HG03139 (cell line): ENCODE results near the gene CELF4.

Experiments
- ATAC-seq: cut with Tn5 transposase; IDR thresholded peaks from one replicate; pipeline ENCODE4 v1.9.1; 2021; ENCODE audit not compliant: unreplicated experiment

Gene CELF4

GRCh38 chr18:37574113-37574512 lies 8.5 kb upstream of the CELF4 start:
- no peak for ATAC-seq

GRCh38 chr18:37572736-37573135 lies 7.1 kb upstream of the CELF4 start:
- no peak for ATAC-seq

DNA sequence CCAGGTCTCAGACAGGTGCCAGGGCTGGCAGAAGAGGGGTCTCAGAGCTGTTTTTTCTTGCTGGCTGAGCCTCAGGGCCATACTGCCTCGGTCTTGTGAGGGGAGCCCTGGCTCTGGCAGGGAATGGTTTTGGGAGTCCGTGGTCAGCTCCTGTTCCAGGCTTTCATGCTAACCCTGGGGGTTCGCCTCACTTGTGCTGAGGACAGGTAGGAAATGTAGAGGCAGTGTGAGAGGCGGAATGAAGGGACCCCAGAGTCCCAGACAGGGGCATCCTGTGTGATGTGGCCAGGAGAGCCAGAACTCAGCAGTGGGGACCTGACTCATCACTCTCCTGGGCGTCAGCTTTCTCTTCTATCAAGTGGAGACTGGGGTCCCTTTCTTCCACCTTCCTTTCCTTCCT lies 5.7 kb upstream of the CELF4 start:
- no peak for ATAC-seq

DNA sequence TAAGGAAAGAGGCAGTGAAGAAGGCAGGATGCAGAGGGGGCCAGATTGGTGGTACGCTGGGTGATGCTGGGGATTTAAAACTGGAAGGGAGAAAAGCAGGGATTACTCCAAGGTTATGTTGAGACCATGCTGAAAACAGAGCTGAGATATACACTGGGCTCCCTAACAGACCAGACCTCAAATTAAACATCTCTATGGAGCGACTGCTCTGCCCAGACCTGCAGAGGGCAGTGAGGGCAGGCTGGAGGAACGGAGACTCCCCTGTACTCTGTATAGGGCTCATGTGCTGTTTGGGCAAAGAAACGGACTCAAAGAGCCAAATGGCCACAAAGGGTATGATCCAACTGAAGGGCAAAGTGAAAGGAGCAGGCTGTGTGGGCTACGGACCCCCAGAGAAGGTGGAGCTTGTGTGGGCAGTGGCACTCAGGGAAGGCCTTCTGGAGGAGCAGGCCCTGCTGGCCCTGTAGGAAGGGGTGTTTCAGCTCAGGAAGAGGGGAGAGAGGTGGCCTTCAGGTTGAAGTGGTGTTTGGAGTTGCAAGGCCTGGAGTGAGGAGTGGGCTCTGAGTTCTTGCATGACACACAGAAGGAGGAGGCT lies 4.8 kb upstream of the CELF4 start:
- no peak for ATAC-seq

GRCh38 chr18:37568671-37569070 lies 3.1 kb upstream of the CELF4 start:
- no peak for ATAC-seq

- ATAC-seq = no peak
Measured at GRCh38 chr18:37567994-37568359, 2.4 kb upstream of the CELF4 start.

DNA sequence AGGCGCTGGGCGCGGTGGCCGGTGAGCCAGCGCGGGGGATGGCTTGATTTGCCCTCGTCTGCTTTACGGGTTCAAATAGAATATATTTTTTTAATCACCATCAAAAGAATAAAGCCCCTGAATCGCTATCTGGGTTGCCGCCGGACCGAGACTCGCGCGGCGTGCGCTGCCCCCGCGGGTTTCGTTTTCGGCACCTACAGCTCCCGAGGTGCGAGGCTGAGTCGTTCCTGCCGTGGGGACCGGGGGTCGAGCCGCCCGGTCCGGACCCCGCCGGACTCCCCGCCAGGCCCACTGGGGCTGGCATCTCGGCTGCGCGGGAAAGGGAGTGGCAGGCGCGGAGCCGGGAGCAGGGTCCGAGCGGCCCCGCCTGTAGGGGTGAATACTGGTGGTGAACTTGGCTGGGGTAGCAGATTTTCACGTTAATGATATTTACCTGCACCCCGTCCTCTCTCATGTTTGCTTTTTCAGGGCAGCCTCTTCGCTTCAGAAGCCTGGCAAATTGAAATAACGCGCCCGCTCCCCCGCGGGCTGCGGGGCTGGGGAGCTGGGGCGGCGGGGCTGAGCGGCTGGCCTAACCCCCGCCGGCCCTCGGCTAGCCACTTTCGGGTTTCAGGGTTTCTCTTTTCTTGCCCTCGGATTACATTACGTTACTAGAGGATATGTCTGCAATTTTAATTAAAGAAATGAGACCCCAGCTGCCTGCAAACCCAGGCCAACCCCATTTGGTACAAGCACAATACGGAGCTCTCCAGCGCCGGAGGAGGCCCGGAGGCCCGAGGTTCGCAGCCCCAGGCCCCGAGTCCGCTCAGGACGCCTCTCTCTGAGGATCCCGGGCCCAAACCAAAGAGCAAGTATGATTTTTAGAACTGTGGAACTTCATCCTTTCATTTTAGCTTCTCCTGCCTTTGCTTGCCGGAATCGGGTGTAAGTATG lies 1.7 kb upstream of the CELF4 start:
- ATAC-seq = no peak

DNA sequence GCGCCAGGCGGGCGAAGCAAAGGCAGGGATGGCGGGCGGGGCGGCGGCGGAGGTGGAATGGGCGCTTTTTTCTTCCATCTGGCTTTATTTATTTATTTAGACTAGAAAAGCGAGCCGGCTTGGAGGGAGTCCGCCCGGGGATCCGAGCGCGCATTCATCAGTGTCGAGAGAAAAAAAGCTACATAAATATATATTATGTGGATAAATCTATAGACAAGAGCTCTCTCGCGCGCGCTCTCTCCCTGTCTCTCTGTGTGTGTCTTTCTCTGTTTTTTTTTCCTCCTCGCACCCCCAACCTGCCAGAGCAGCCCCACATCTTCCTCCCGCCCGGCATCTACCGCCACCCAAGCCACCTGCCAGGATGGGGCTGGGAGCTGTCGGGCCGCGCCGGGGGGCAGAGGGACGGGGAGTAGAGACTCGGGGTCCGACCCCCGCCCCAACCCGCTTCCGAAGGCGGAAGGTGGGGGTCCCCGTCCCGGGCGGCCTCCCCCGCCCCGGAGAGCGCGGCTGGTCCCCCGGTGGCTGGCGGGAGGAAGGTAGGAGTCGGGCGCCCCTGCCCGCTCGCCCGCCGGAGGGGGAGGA lies 972 bp upstream of the CELF4 start:
- no peak for ATAC-seq

GRCh38 chr18:37565977-37566478 lies 430 bp upstream of the CELF4 start:
- ATAC-seq = no peak

GRCh38 chr18:37564711-37565100 lies 892 bp downstream of the CELF4 start:
- no peak for ATAC-seq

- no peak for ATAC-seq
Measured at GRCh38 chr18:37563931-37564392, 1.6 kb downstream of the CELF4 start.

- no peak for ATAC-seq
Measured at GRCh38 chr18:37561986-37562385, 3.6 kb downstream of the CELF4 start.

GRCh38 chr18:37560003-37560402 lies 5.6 kb downstream of the CELF4 start:
- ATAC-seq = no peak

- no peak for ATAC-seq
Measured at GRCh38 chr18:37559194-37559593, 6.4 kb downstream of the CELF4 start.

DNA sequence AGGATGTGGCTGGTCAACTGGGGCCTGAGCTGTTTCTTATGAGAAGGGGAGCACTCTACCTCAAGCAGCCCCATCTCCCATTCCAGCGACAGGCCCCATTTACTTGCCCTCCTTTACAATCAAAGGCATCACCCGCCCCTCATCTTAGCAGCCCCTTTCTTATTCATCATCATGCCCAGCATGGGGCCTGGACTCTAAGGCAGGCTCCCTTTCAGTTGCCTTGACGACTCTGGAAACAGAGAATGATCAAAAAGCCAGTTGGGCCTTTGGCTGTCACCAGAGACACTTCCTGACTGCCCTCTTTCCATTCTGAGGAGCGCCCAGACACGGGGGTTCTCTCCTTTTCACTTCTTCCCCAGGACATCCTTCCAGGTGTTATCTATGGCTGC lies 11.2 kb downstream of the CELF4 start:
- ATAC-seq = no peak

DNA sequence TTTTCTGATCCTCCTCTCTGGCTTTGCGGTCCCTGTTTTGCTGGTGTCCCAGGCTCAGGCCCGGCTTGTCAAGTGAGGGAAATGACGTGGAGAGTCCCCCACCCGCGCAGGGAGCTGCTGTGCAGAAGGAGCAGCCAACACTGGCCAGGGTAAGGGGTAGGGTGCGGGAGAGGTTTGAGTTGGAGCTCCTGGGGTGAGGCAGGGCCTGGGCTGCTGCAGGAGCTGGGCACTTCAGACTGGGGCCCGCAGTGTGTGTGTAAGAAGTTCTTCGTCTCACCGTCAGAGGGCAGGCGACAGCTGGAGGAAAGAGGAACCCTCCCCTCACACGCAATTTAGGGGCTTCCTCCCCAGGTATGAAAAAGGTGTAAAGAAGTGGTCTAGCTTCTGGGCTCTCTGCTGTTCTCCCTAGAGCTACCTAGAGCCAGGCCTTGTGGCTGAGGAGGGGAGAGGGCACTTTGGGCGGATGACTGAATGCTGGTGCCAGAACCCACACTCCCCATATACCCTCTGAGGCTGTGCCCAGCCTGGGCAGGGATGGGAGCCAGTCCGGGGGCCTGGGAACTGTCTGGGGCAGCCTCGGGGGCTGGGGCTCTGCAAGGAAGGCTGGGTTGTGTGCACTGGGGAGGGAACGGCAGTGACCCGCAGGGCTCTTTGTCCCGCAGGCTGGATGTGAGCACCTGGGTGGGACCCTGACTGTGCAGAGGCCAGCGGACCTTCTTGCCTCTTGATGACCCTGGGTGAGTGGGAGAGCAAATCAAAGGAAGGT lies 11.8 kb downstream of the CELF4 start:
- ATAC-seq = no peak

DNA sequence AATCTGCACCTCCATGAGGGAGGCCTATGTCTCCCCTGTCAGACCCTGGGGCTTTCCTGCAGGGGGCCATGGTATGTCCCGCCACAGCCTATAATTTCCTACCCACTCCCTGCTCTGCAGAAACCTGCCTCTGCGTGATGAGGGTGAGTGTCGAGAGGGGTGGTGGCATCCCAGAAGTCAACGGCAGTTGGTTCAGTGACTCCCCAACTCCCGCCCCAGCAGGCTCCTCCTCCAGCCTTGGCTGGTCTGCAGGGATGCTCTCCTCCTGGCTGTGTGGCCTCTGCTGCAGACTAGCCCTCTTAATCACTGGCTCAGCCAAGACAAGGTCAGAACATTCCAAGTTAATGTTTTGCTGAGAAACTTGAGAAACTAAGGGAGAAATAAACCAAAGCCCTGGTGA lies 13.3 kb downstream of the CELF4 start:
- no peak for ATAC-seq

DNA sequence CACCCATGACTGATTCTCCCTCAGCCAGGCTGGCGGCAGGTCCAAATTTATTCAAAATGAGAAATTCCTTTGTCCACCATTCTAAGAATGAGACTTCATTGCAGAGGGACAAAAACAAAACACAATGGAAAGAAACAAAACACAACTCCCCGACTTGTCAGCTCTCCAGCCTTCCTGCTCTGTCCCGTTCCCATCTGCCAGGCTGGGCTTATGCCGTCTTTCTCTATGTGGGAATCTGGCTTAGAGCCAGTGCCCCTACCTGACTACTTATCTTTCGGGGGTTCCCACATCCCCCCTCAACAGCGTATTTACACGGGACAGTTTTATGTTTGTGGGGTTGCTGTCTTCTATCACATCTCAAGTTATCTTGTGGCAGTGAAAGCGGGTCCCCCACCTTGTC lies 13.8 kb downstream of the CELF4 start:
- ATAC-seq = no peak

DNA sequence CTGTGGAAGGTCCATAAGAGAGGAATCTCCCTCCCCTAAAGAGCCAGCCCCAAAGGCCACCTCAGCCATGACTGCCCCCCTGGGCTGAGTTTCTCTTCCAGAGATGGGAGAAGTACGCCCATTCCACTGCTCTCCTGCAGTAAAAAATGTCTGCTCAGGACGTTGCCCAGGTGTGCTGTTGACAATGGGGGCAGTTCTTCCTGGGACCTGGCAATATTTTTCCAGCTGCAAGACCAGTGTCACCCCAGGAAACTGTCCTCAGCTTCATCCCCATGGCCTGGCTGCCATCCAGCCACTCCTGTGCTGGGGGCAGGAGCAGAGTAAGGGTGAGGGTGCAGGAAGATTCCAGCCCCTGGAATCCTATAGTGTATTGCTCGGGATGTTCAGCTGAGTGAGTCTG lies 14.3 kb downstream of the CELF4 start:
- no peak for ATAC-seq

GRCh38 chr18:37550118-37550875 lies 15.3 kb downstream of the CELF4 start:
- no peak for ATAC-seq
